PC-9 (cell line): ENCODE data around the gene STAB1. TPM values are rescaled to one million over a fixed set of nuclear protein-coding genes. Genes with fewer than 3 reads are reported as not detected.

ENCODE experiments used
- BruUV-seq: library from RNA; stranded (reverse); fragments of 400-500 nt; replicated peaks from 2 replicates; lab custom pipeline; 2021; lab: Mats Ljungman, UMichigan
- CTCF ChIA-PET: fragments of 300-600 bp; sonication (Branson Sonifier 250); formaldehyde crosslinking; loops from one replicate; lab custom pipeline; 2022; ENCODE audit warnings: antibody characterized with exemption; lab: Charles Lee
- POLR2A ChIA-PET: fragments of 300-600 bp; sonication (Branson Sonifier 250); formaldehyde crosslinking; loops from one replicate; lab custom pipeline; 2022; ENCODE audit warnings: antibody characterized with exemption; ENCODE audit not compliant: unreplicated experiment; lab: Charles Lee
- DNase-seq, 2 experiments: peaks; one replicate each; pipeline versions ENCODE4 v3.0.0 to v3.0.0-alpha.2; 2015 to 2022; ENCODE audit warnings: mixed read lengths in 1 of 2
- H2AFZ ChIP-seq: fragments of 200-600 bp; sonication (generic); 2 replicates; pipeline ENCODE4 v1.8.1; 2017; ENCODE audit warnings: antibody characterized with exemption
- H3F3A ChIP-seq: fragments of 200-600 bp; sonication (generic); 2 replicates; pipeline ENCODE4 v1.8.1; 2017; ENCODE audit warnings: antibody characterized with exemption, mild to moderate bottlenecking, low read depth; ENCODE audit not compliant: insufficient read depth
- H3K27ac ChIP-seq: fragments of 200-600 bp; sonication (generic); 2 replicates; pipeline ENCODE4 v1.6.1; 2016; ENCODE audit warnings: mixed run types
- H3K27me3 ChIP-seq: fragments of 200-600 bp; sonication (generic); 2 replicates; pipeline ENCODE4 v1.6.1; 2016; ENCODE audit warnings: low read depth, mixed run types; ENCODE audit not compliant: insufficient read depth
- H3K36me3 ChIP-seq: fragments of 200-600 bp; sonication (generic); 2 replicates; pipeline ENCODE4 v1.6.1; 2016; ENCODE audit warnings: low read depth, mixed run types
- H3K4me1 ChIP-seq: fragments of 200-600 bp; sonication (generic); replicated peaks from 2 replicates; pipeline ENCODE4 v1.6.1; 2016; ENCODE audit warnings: mixed run types; ENCODE audit not compliant: insufficient read depth
- H3K4me2 ChIP-seq: fragments of 200-600 bp; sonication (generic); 2 replicates; pipeline ENCODE4 v1.6.1; 2017; ENCODE audit warnings: mixed run types
- H3K4me3 ChIP-seq: fragments of 200-600 bp; sonication (generic); 2 replicates; pipeline ENCODE4 v1.6.1; 2016; ENCODE audit warnings: mixed run types
- H3K79me2 ChIP-seq: fragments of 200-600 bp; sonication (generic); 2 replicates; pipeline ENCODE4 v1.6.1; 2017; ENCODE audit warnings: low read depth, mixed run types
- H3K9me2 ChIP-seq: fragments of 200-600 bp; sonication (generic); 2 replicates; pipeline ENCODE4 v1.8.1; 2017; ENCODE audit warnings: mild to moderate bottlenecking; ENCODE audit not compliant: insufficient read depth
- H3K9me3 ChIP-seq: fragments of 200-600 bp; sonication (generic); 2 replicates; pipeline ENCODE4 v1.8.1; 2016; ENCODE audit warnings: low read depth; ENCODE audit not compliant: insufficient read depth
- H4K20me1 ChIP-seq: fragments of 200-600 bp; sonication (generic); 2 replicates; pipeline ENCODE4 v1.8.1; 2017; ENCODE audit not compliant: insufficient read depth
- CTCF ChIP-seq: fragments of 200-600 bp; sonication (generic); conservative IDR thresholded peaks from 2 replicates; pipeline ENCODE4 v1.6.1; 2017; ENCODE audit warnings: mixed run types, antibody characterized with exemption, mild to moderate bottlenecking, moderate library complexity
- EZH2 ChIP-seq: fragments of 200-600 bp; sonication (generic); IDR thresholded peaks from 2 replicates; pipeline ENCODE4 v1.8.0; 2017; ENCODE audit warnings: antibody characterized with exemption, low read depth
- intact Hi-C: fragments of 100-400 bp; cut with micrococcal nuclease; formaldehyde crosslinking; loops from one replicate; pipeline ENCODE4 v1.10.0; 2022; ENCODE audit not compliant: unreplicated experiment
- total RNA-seq: library from RNA; stranded (reverse); gene quantifications from 2 replicates; pipeline ENCODE4 v1.2.3, GENCODE V29; 2021

STAB1 gene
- total RNA-seq, 1 experiment from 2014 or later = 0.04 TPM

- Histone ChIP-seq H3K4me1 (no peaks in the 10 kb centered on the region), H3K36me3 (no peaks in the 10 kb centered on the region), H2AFZ (no peak overlapping the region), H3K4me3 (no peak overlapping the region), H3K79me2 (no peaks in the 10 kb centered on the region), H3K9me2 (no peaks in the 10 kb centered on the region), H3K27ac (no peak overlapping the region), H4K20me1 (no peaks in the 10 kb centered on the region), H3K4me2 (no peak overlapping the region), H3F3A (no peaks in the 10 kb centered on the region), H3K27me3 (no peaks in the 10 kb centered on the region), H3K9me3 (no peaks in the 10 kb centered on the region)
- intact Hi-C loops = no loop called here
- CTCF ChIA-PET = no interaction called here
- POLR2A ChIA-PET = interaction anchor here (0.5 to 0.7 kb wide), 2 partner anchors 46 to 448 kb away, joined by 3 read pairs; no protein-coding TSS in a partner anchor
- no peak for DNase-seq
- TF ChIP-seq CTCF (no peak), EZH2 (no peak)
- no TSS peak for BruUV-seq
Observed at GRCh38 chr3:52490035-52490938, 4.9 kb upstream of the STAB1 start.

GRCh38 chr3:52490939-52491526 is 4.1 kb upstream of the STAB1 start:
- no peaks in the 10 kb centered on the region for H4K20me1 ChIP-seq
- BruUV-seq = no TSS peak
- H3K4me3 ChIP-seq = no peak overlapping the region
- no peaks in the 10 kb centered on the region for H3K9me2 ChIP-seq
- H3K27me3 ChIP-seq = no peaks in the 10 kb centered on the region
- DNase-seq = no peak
- H3K4me1 ChIP-seq = no peaks in the 10 kb centered on the region
- no peaks in the 10 kb centered on the region for H3F3A ChIP-seq
- no peak overlapping the region for H2AFZ ChIP-seq
- no peak overlapping the region for H3K27ac ChIP-seq
- CTCF ChIA-PET = no interaction called here
- H3K9me3 ChIP-seq = no peaks in the 10 kb centered on the region
- no peak for TF ChIP-seq EZH2
- TF ChIP-seq CTCF = no peak
- no peaks in the 10 kb centered on the region for H3K36me3 ChIP-seq
- H3K4me2 ChIP-seq = no peak overlapping the region
- intact Hi-C loops = no loop called here
- POLR2A ChIA-PET = no interaction called here
- no peaks in the 10 kb centered on the region for H3K79me2 ChIP-seq

- CTCF ChIA-PET = no interaction called here
- no peak for TF ChIP-seq EZH2
- no peak for TF ChIP-seq CTCF
- intact Hi-C loops = no loop called here
Observed at GRCh38 chr3:52492059-52492458, 3.1 kb upstream of the STAB1 start.

More at GRCh38 chr3:52492059-52492458, 3.1 kb upstream of the STAB1 start:
- POLR2A ChIA-PET = no interaction called here
- H3K4me3 ChIP-seq = no peak overlapping the region
- no peaks in the 10 kb centered on the region for H3K27me3 ChIP-seq
- no peaks in the 10 kb centered on the region for H3K36me3 ChIP-seq
- no peaks in the 10 kb centered on the region for H3K4me1 ChIP-seq
- H2AFZ ChIP-seq = no peak overlapping the region
- H3F3A ChIP-seq = no peaks in the 10 kb centered on the region
- DNase-seq = no peak
- no peak overlapping the region for H3K27ac ChIP-seq
- no peaks in the 10 kb centered on the region for H3K79me2 ChIP-seq
- no peaks in the 10 kb centered on the region for H3K9me3 ChIP-seq
- no peaks in the 10 kb centered on the region for H3K9me2 ChIP-seq
- no peaks in the 10 kb centered on the region for H4K20me1 ChIP-seq
- BruUV-seq = no TSS peak
- H3K4me2 ChIP-seq = no peak overlapping the region
